Measurements from ENCODE around the gene NRXN2.
"Not testable (repeated sequence)": the region's sequence is repeated elsewhere in the genome, so short reads cannot be mapped to it uniquely, and the experiment has no call there.

Gene NRXN2

GRCh38 chr11:64711138-64711955 is 11.7 kb downstream of the NRXN2 start:
- no peak for DNase-seq (ENCODE audit: low read depth in 2 of 2)
- H3K4me3 ChIP-seq (replicated peaks in 1 of 2; ENCODE audit: low read depth in 2 of 2, low read length in 2 of 2), result no peak overlapping the region
- TF ChIP-seq CTCF (IDR thresholded peaks at IDR 0.05; ENCODE audit: low read depth, low read length), result no peak

DNA sequence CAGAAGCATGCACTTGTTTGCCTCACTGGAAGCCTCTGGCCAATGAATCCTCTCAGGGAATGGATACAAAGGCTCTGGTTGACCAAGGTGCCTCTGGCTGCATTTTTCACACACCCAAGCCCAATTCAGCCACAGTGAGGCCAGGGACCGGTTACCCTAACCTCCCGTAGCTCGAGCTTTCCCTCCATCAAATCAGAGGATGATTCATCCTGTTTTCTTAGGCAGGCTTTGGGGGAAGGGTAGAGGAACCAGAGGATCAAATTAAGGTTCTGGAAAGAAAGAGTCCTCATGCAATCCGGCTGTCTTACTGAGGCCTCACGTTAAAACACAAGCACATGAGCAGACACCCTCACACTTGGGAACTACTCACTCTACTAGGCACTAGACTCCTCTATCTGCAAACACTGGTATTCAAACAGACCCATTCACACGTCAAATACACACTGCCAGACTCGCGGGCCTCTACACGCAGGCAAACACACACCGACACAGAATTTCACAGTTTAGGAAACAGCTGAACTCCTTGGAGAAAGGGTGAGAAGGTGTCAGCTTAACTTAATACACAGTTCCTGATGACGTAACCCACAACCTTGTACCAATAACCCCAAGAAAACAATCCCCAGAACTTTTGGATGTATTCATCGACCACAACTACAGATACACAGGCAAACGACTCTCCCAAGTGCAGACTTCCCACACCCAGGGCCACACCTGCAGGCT is 12.4 kb downstream of the NRXN2 start:
- H3K4me3 ChIP-seq (replicated peaks in 1 of 2; ENCODE audit: low read depth in 2 of 2, low read length in 2 of 2), result no peak overlapping the region
- no peak for TF ChIP-seq CTCF (IDR thresholded peaks at IDR 0.05; ENCODE audit: low read depth, low read length)
- peak in 1 of 2 donors; percentile 9 for DNase-seq (ENCODE audit: low read depth in 2 of 2)

DNA sequence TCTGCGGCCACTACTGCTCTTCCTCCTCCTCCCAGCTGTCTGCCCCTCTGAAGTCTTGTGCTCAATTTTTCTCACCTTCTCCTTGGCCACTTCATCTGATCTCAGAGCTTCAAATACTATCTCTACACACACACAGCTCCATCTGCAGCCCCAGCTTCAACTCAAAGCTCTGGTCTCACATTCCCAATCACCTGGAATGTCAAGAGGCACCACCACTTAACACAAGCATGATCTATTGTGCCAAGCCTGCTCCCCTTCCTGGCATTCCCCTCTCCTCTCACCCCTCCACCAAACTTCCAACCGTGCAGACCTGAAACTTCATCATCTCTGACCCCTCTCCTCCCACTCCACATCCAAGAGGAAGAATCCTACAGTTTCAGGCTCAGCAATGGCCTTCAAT is 17.5 kb downstream of the NRXN2 start:
- no peak for TF ChIP-seq CTCF (IDR thresholded peaks at IDR 0.05; ENCODE audit: low read depth, low read length)
- no peak overlapping the region for H3K4me3 ChIP-seq (replicated peaks in 1 of 2; ENCODE audit: low read depth in 2 of 2, low read length in 2 of 2)
- no peak for DNase-seq (ENCODE audit: low read depth in 2 of 2)

- DNase-seq (ENCODE audit: low read depth in 2 of 2), result no peak
- no peak overlapping the region for H3K4me3 ChIP-seq (replicated peaks in 1 of 2; ENCODE audit: low read depth in 2 of 2, low read length in 2 of 2)
- no peak for TF ChIP-seq CTCF (IDR thresholded peaks at IDR 0.05; ENCODE audit: low read depth, low read length)
Measured at GRCh38 chr11:64703048-64703447, 19.9 kb downstream of the NRXN2 start.

- not testable (repeated sequence) for H3K4me3 ChIP-seq (replicated peaks in 1 of 2; ENCODE audit: low read depth in 2 of 2, low read length in 2 of 2); DNase-seq (ENCODE audit: low read depth in 2 of 2)
Measured at GRCh38 chr11:64701956-64702355, 21.0 kb downstream of the NRXN2 start.

DNA sequence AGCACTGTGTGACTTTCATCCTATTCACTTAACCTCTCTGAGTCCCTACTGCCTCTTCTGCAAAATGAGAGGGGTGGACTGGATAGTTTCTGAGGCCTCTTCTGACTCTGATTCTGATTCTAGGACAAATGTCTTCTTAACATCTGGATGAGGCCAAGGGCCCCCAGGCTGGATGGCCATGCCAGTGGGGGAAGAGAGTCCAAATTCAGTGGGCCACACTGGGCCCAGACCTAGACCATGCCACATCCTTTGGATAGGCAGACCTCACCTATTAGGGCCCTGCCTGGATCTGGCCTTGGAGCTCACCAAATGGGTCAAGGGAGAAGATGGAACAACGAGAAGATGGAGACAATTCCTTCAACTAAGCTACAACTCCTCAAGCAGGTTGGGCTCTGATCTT is 24.6 kb downstream of the NRXN2 start:
- no peak for DNase-seq (ENCODE audit: low read depth in 2 of 2)
- no peak for TF ChIP-seq CTCF (IDR thresholded peaks at IDR 0.05; ENCODE audit: low read depth, low read length)
- no peak overlapping the region for H3K4me3 ChIP-seq (replicated peaks in 1 of 2; ENCODE audit: low read depth in 2 of 2, low read length in 2 of 2)

- DNase-seq (ENCODE audit: low read depth in 2 of 2), result no peak
- H3K4me3 ChIP-seq (replicated peaks in 1 of 2; ENCODE audit: low read depth in 2 of 2, low read length in 2 of 2), result no peak overlapping the region
- TF ChIP-seq CTCF (IDR thresholded peaks at IDR 0.05; ENCODE audit: low read depth, low read length), result no peak
Measured at GRCh38 chr11:64697663-64698375, 25.2 kb downstream of the NRXN2 start.

Data from cardiac fibroblast (primary cell).